Measurements from ENCODE around the gene POLA2.

- no peak for TF ChIP-seq EZH2 (IDR thresholded peaks at IDR 0.05; ENCODE audit: borderline replicate concordance, low read depth, low read length)
- TF ChIP-seq USF1 (CRISPR knock-in tag; IDR thresholded peaks at IDR 0.05), result no peak
- no peak for TF ChIP-seq ELK1 (CRISPR knock-in tag; IDR thresholded peaks at IDR 0.05)
- no peak for TF ChIP-seq ARID4B (CRISPR knock-in tag; IDR thresholded peaks at IDR 0.05)
- no peak for TF ChIP-seq BCOR (IDR thresholded peaks at IDR 0.05)
- TF ChIP-seq HSF4 (CRISPR knock-in tag; IDR thresholded peaks at IDR 0.05; ENCODE audit: borderline replicate concordance), result no peak
- no peak for TF ChIP-seq CTCF (IDR thresholded peaks at IDR 0.05 in 2 of 3, conservative IDR thresholded peaks at IDR 0.05 in 1 of 3; ENCODE audit: insufficient read depth in 2 of 3, low read depth in 1 of 3, low read length in 3 of 3)
- no peak for TF ChIP-seq ZBTB49 (CRISPR knock-in tag; IDR thresholded peaks at IDR 0.05; ENCODE audit: borderline replicate concordance)
These were observed 7.0 kb upstream of the POLA2 start for GRCh38 chr11:65254724-65255123.
